GM23338 (cell line): ENCODE measurements around the gene STXBP3. TPM values are rescaled to one million over a fixed set of nuclear protein-coding genes. Genes with fewer than 3 reads are reported as not detected.

ENCODE experiments used
- ATAC-seq: fragments of 200-7000 bp; cut with Tn5 transposase; 3 replicates; pipeline ENCODE4 v1.9.1; 2020
- DNase-seq: peaks from one replicate; pipeline ENCODE4 v3.0.0-alpha.2; 2015; ENCODE audit warnings: low spot score
- H2AFZ ChIP-seq: fragments of 200-600 bp; sonication (generic); 2 replicates; pipeline ENCODE4 v1.8.0; 2016; ENCODE audit warnings: antibody characterized with exemption, mild to moderate bottlenecking, moderate library complexity
- H3F3A ChIP-seq: fragments of 200-600 bp; sonication (generic); replicated peaks from 2 replicates; pipeline ENCODE4 v1.8.0; 2017; ENCODE audit warnings: antibody characterized with exemption, mixed run types, low read depth
- H3K27ac ChIP-seq: fragments of 200-600 bp; sonication (generic); 2 replicates; pipeline ENCODE4 v1.6.1; 2016; ENCODE audit warnings: low read depth
- H3K27me3 ChIP-seq: fragments of 200-600 bp; sonication (generic); 2 replicates; pipeline ENCODE4 v1.8.0; 2016; ENCODE audit warnings: mild to moderate bottlenecking, mixed run types, moderate library complexity; ENCODE audit not compliant: insufficient read depth
- H3K36me3 ChIP-seq: fragments of 200-600 bp; sonication (generic); 2 replicates; pipeline ENCODE4 v1.8.0; 2016; ENCODE audit warnings: mild to moderate bottlenecking; ENCODE audit not compliant: insufficient read depth
- H3K4me1 ChIP-seq: fragments of 200-600 bp; sonication (generic); 2 replicates; pipeline ENCODE4 v1.8.0; 2016; ENCODE audit warnings: mild to moderate bottlenecking, moderate library complexity; ENCODE audit not compliant: insufficient read depth
- H3K4me2 ChIP-seq: fragments of 200-600 bp; sonication (generic); 2 replicates; pipeline ENCODE4 v1.7.1; 2017; ENCODE audit warnings: mixed run types
- H3K4me3 ChIP-seq: fragments of 200-600 bp; sonication (generic); 2 replicates; pipeline ENCODE4 v1.6.1; 2016; ENCODE audit warnings: mixed run types
- H3K79me2 ChIP-seq: fragments of 200-600 bp; sonication (generic); replicated peaks from 2 replicates; pipeline ENCODE4 v1.8.0; 2017; ENCODE audit warnings: mild to moderate bottlenecking; ENCODE audit not compliant: insufficient read depth
- H3K9me2 ChIP-seq: fragments of 200-600 bp; sonication (generic); 2 replicates; pipeline ENCODE4 v1.8.0; 2017; ENCODE audit not compliant: insufficient read depth
- H4K20me1 ChIP-seq: fragments of 200-600 bp; sonication (generic); replicated peaks from 2 replicates; pipeline ENCODE4 v1.8.0; 2017; ENCODE audit warnings: mild to moderate bottlenecking; ENCODE audit not compliant: insufficient read depth
- H3K27ac Mint-ChIP-seq: 2 replicates; pipeline ENCODE4 v1.8.0; 2020; ENCODE audit warnings: inconsistent platforms, mild to moderate bottlenecking, moderate library complexity, mixed read lengths
- H3K27me3 Mint-ChIP-seq: 3 replicates; pipeline ENCODE4 v1.8.0; 2022; ENCODE audit warnings: low read depth, mild to moderate bottlenecking, moderate library complexity, mixed read lengths, inconsistent platforms; ENCODE audit not compliant: insufficient read depth, poor library complexity
- H3K36me3 Mint-ChIP-seq: 3 replicates; pipeline ENCODE4 v1.8.0; 2021; ENCODE audit warnings: low read depth, mild to moderate bottlenecking, inconsistent platforms, moderate library complexity, mixed read lengths
- H3K4me1 Mint-ChIP-seq: 3 replicates; pipeline ENCODE4 v1.8.0; 2020; ENCODE audit warnings: mild to moderate bottlenecking, inconsistent platforms, mixed read lengths
- H3K4me3 Mint-ChIP-seq: 3 replicates; pipeline ENCODE4 v1.8.0; 2021; ENCODE audit warnings: moderate library complexity, mild to moderate bottlenecking, inconsistent platforms, mixed read lengths
- H3K9me3 Mint-ChIP-seq: 3 replicates; pipeline ENCODE4 v1.8.0; 2020; ENCODE audit warnings: moderate library complexity, mild to moderate bottlenecking, inconsistent platforms, mixed read lengths
- CREB1 ChIP-seq: fragments of 250-450 bp; sonication (Bioruptor Pico); IDR thresholded peaks from 2 replicates; pipeline ENCODE4 v1.5.0; 2020; ENCODE audit warnings: low read depth, mild to moderate bottlenecking, moderate library complexity
- ETS1 ChIP-seq: IDR thresholded peaks from 2 replicates; pipeline ENCODE4 v1.6.1; 2016; ENCODE audit warnings: antibody characterized with exemption
- EZH2 ChIP-seq: fragments of 200-600 bp; sonication (generic); IDR thresholded peaks from one replicate; pipeline ENCODE4 v1.8.0; 2017; ENCODE audit warnings: antibody characterized with exemption, mild to moderate bottlenecking, low read depth; ENCODE audit not compliant: unreplicated experiment
- EZH2phosphoT487 ChIP-seq: fragments of 200-600 bp; sonication (generic); IDR thresholded peaks from one replicate; pipeline ENCODE4 v1.8.1; 2018; ENCODE audit warnings: antibody characterized with exemption; ENCODE audit not compliant: unreplicated experiment
- JUNB ChIP-seq: IDR thresholded peaks from one replicate; pipeline ENCODE4 v1.6.1; 2016; ENCODE audit warnings: antibody characterized with exemption; ENCODE audit not compliant: unreplicated experiment
- NANOG ChIP-seq: IDR thresholded peaks from 2 replicates; pipeline ENCODE4 v1.6.1; 2016; ENCODE audit warnings: antibody characterized with exemption, borderline replicate concordance
- POLR2AphosphoS5 ChIP-seq: IDR thresholded peaks from 2 replicates; pipeline ENCODE4 v1.6.1; 2016; ENCODE audit warnings: antibody characterized with exemption, low read depth
- REST ChIP-seq: IDR thresholded peaks from one replicate; pipeline ENCODE4 v1.6.1; 2018; ENCODE audit warnings: antibody characterized with exemption; ENCODE audit not compliant: unreplicated experiment
- STAT1 ChIP-seq: IDR thresholded peaks from one replicate; pipeline ENCODE4 v1.6.1; 2016; ENCODE audit warnings: antibody characterized with exemption; ENCODE audit not compliant: unreplicated experiment
- ZNF114 ChIP-seq: fragments of 250-450 bp; sonication (Bioruptor Pico); IDR thresholded peaks from 2 replicates; pipeline ENCODE4 v1.5.0; 2020; ENCODE audit warnings: mild to moderate bottlenecking, moderate library complexity
- ZNF331 ChIP-seq: fragments of 250-450 bp; sonication (Bioruptor Pico); IDR thresholded peaks from 2 replicates; pipeline ENCODE4 v1.5.0; 2020; ENCODE audit warnings: low read depth, mild to moderate bottlenecking, moderate library complexity
- ZNF462 ChIP-seq: fragments of 250-450 bp; sonication (Bioruptor Pico); IDR thresholded peaks from 2 replicates; pipeline ENCODE4 v1.5.0; 2020; ENCODE audit warnings: mild to moderate bottlenecking, moderate library complexity
- polyA plus RNA-seq: library from polyadenylated mRNA; unstranded; fragments of >200 nt; fragmentation: Nextera tagmentation; extraction: Ambion mirVana; gene quantifications from 2 replicates; pipeline ENCODE4 v1.2.1, GENCODE V29; 2016
- total RNA-seq: library from RNA; depleted of rRNA; stranded (reverse); fragments of >200 nt; shearing (Covaris generic); gene quantifications from 2 replicates; pipeline ENCODE4 v1.2.3, GENCODE V29; 2014
- TF ChIP-seq, protein P1 (sequence below), 2 experiments: fragments of 200-600 bp in 1 of 2; sonication (generic) in 1 of 2; conservative IDR thresholded peaks; 2 replicates each; pipeline versions ENCODE4 v1.5.1 to v1.6.1; 2016 to 2017; ENCODE audit warnings: antibody characterized with exemption in 2 of 2, low read depth in 2 of 2, mild to moderate bottlenecking in 2 of 2, moderate library complexity in 1 of 2

The STXBP3 gene
- total and polyA plus RNA-seq, 2 experiments from 2014 or later: 28.5 to 37.4 TPM

DNA sequence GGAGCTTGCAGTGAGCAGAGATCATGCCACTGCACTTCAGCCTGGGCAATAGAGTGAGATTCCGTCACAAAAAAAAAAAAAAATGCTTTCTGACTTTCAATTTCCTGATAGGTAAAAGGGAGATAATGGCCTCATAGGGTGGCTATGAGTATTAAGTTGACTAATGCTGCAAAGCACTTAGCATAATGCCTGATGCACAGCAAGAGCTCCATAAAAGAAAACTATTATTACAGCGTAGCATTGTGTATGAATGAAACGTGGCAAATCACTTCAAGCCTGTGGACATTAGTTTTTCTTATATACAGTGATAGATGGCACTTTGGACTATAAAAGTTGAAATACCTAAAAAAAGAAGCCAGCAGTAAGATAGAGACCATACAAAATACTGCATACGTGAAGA is 17.0 kb upstream of the STXBP3 start:
- H3K36me3 Mint-ChIP-seq: no peaks in the 10 kb centered on the region
- H3K4me2 ChIP-seq: no peak overlapping the region

More for the DNA sequence above, 17.0 kb upstream of the STXBP3 start:
- Histone ChIP-seq H3K4me3 (no peak overlapping the region), H2AFZ (no peak overlapping the region), H3F3A (no peaks in the 10 kb centered on the region), H4K20me1 (no peaks in the 10 kb centered on the region), H3K36me3 (no peaks in the 10 kb centered on the region), H3K79me2 (no peaks in the 10 kb centered on the region), H3K4me1 (no peaks in the 10 kb centered on the region), H3K27ac (no peak overlapping the region), H3K9me2 (no peaks in the 10 kb centered on the region), H3K27me3 (no peaks in the 10 kb centered on the region)
- no peak overlapping the region for H3K4me3 Mint-ChIP-seq
- H3K27ac Mint-ChIP-seq: no peak overlapping the region
- TF ChIP-seq ZNF462 (CRISPR knock-in tag) (no peak), ZNF331 (no peak), ZNF114 (CRISPR knock-in tag) (no peak), POLR2AphosphoS5 (no peak), CREB1 (no peak), REST (no peak), JUNB (no peak), STAT1 (no peak), ETS1 (no peak), EZH2 (no peak), EZH2phosphoT487 (no peak), NANOG (no peak)
- TF ChIP-seq, protein P1, sequence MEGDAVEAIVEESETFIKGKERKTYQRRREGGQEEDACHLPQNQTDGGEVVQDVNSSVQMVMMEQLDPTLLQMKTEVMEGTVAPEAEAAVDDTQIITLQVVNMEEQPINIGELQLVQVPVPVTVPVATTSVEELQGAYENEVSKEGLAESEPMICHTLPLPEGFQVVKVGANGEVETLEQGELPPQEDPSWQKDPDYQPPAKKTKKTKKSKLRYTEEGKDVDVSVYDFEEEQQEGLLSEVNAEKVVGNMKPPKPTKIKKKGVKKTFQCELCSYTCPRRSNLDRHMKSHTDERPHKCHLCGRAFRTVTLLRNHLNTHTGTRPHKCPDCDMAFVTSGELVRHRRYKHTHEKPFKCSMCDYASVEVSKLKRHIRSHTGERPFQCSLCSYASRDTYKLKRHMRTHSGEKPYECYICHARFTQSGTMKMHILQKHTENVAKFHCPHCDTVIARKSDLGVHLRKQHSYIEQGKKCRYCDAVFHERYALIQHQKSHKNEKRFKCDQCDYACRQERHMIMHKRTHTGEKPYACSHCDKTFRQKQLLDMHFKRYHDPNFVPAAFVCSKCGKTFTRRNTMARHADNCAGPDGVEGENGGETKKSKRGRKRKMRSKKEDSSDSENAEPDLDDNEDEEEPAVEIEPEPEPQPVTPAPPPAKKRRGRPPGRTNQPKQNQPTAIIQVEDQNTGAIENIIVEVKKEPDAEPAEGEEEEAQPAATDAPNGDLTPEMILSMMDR (conservative IDR thresholded peaks at IDR 0.05; ENCODE audit: low read depth in 2 of 2): no peak
- no peaks in the 10 kb centered on the region for H3K9me3 Mint-ChIP-seq
- no peaks in the 10 kb centered on the region for H3K4me1 Mint-ChIP-seq
- DNase-seq (no peak), ATAC-seq (no peak)
- peaks cover 5% of the 10 kb centered on the region for H3K27me3 Mint-ChIP-seq
